H1 (cell line): ENCODE measurements around the gene ZNF423. TPM values are rescaled to one million over a fixed set of nuclear protein-coding genes. Genes with fewer than 3 reads are reported as not detected.

Source experiments
- CTCF ChIA-PET: fragments of 300-600 bp; sonication (Branson Sonifier 250); formaldehyde crosslinking; loops from one replicate; lab custom pipeline; 2021; ENCODE audit not compliant: partially characterized antibody; lab: Charles Lee
- POLR2A ChIA-PET: fragments of 300-600 bp; sonication (Branson Sonifier 250); formaldehyde crosslinking; loops from one replicate; lab custom pipeline; 2021; ENCODE audit warnings: inconsistent platforms; ENCODE audit not compliant: partially characterized antibody; lab: Charles Lee
- DNase-seq, 2 experiments: peaks; one replicate each; pipeline versions ENCODE4 v3.0.0 to v3.0.0-alpha.2; 2010 to 2022; ENCODE audit warnings: low spot score in 2 of 2, low read depth in 1 of 2, mixed read lengths in 1 of 2
- FAIRE-seq: peaks from 2 replicates; lab custom pipeline; 2011; peaks lifted over from hg19 to GRCh38; lab: Jason Lieb, UNC
- H2AFZ ChIP-seq: 2 replicates; pipeline ENCODE4 v1.8.1; 2012; ENCODE audit warnings: low read length, inconsistent platforms
- H2AK5ac ChIP-seq: 2 replicates; pipeline ENCODE4 v1.6.1; 2013; ENCODE audit warnings: low read depth, low read length
- H2BK120ac ChIP-seq: replicated peaks from 2 replicates; pipeline ENCODE3; 2013; ENCODE audit warnings: low read depth, low read length, inconsistent platforms
- H2BK12ac ChIP-seq: 2 replicates; pipeline ENCODE4 v1.6.1; 2013; ENCODE audit warnings: low read depth, low read length
- H2BK15ac ChIP-seq: 2 replicates; pipeline ENCODE4 v1.6.1; 2013; ENCODE audit warnings: low read length
- H2BK20ac ChIP-seq: 2 replicates; pipeline ENCODE4 v1.6.1; 2013; ENCODE audit warnings: low read length
- H2BK5ac ChIP-seq: 2 replicates; pipeline ENCODE4 v1.6.1; 2013; ENCODE audit warnings: low read depth, low read length
- H3K14ac ChIP-seq: 2 replicates; pipeline ENCODE4 v1.6.1; 2013; ENCODE audit warnings: inconsistent platforms; ENCODE audit not compliant: insufficient read length
- H3K18ac ChIP-seq: 2 replicates; pipeline ENCODE4 v1.6.1; 2013; ENCODE audit warnings: low read length; ENCODE audit errors: extremely low read depth
- H3K23ac ChIP-seq: 2 replicates; pipeline ENCODE4 v1.6.1; 2013; ENCODE audit warnings: inconsistent platforms; ENCODE audit not compliant: insufficient read length
- H3K23me2 ChIP-seq: 2 replicates; pipeline ENCODE4 v1.6.1; 2013; ENCODE audit warnings: low read depth, low read length
- H3K27ac ChIP-seq: 2 replicates; pipeline ENCODE4 v1.6.1; 2011; ENCODE audit warnings: low read depth, low read length, inconsistent platforms
- H3K27me3 ChIP-seq, 4 experiments: replicated peaks in 1 of 4; 1 replicate in 1 of 4; 2 replicates in 3 of 4; pipeline versions ENCODE4 v1.6.1 to v1.8.1; 2011 to 2013; ENCODE audit warnings: low read length in 3 of 4, mild to moderate bottlenecking in 3 of 4, inconsistent platforms in 2 of 4, mixed read lengths in 2 of 4, moderate library complexity in 1 of 4; ENCODE audit not compliant: control insufficient read depth in 3 of 4, insufficient read depth in 3 of 4; ENCODE audit errors: extremely low read depth in 1 of 4
- H3K36me3 ChIP-seq, 4 experiments: 2 replicates each; pipeline versions ENCODE4 v1.6.1 to v1.8.1; 2011 to 2013; ENCODE audit warnings: mild to moderate bottlenecking in 4 of 4, low read length in 3 of 4, moderate library complexity in 2 of 4, control low read depth in 1 of 4, inconsistent platforms in 1 of 4; ENCODE audit not compliant: insufficient read depth in 4 of 4, control insufficient read depth in 2 of 4
- H3K4ac ChIP-seq: replicated peaks from 2 replicates; pipeline ENCODE3; 2013; ENCODE audit warnings: low read length, low read depth, mixed read lengths, inconsistent platforms; ENCODE audit not compliant: insufficient read length
- H3K4me1 ChIP-seq, 4 experiments: replicated peaks in 1 of 4; 1 replicate in 1 of 4; 2 replicates in 3 of 4; pipeline versions ENCODE4 v1.6.1 to v1.8.1; 2011 to 2013; ENCODE audit warnings: low read length in 3 of 4, inconsistent platforms in 2 of 4, mixed read lengths in 1 of 4; ENCODE audit not compliant: insufficient read depth in 4 of 4, control insufficient read depth in 3 of 4
- H3K4me2 ChIP-seq, 2 experiments: 2 replicates each; pipeline versions ENCODE4 v1.6.1 to v1.8.1; 2011 to 2013; ENCODE audit warnings: low read depth in 2 of 2, low read length in 2 of 2, control low read depth in 1 of 2, inconsistent platforms in 1 of 2, mild to moderate bottlenecking in 1 of 2; ENCODE audit not compliant: insufficient read depth in 1 of 2
- H3K4me3 ChIP-seq, 4 experiments: fragments of 200-600, 300-600 bp in 1 of 4; sonication (generic), shearing (Covaris generic), sonication (Bioruptor Twin) in 1 of 4; 2 replicates each; pipeline versions ENCODE4 v1.5.1 to v1.8.1; 2011 to 2016; ENCODE audit warnings: low read length in 4 of 4, low read depth in 3 of 4, control low read depth in 2 of 4, inconsistent platforms in 2 of 4, mild to moderate bottlenecking in 2 of 4, mixed read lengths in 1 of 4, moderate library complexity in 1 of 4; ENCODE audit not compliant: insufficient read depth in 2 of 4; ENCODE audit errors: extremely low read depth in 1 of 4
- H3K56ac ChIP-seq: replicated peaks from 2 replicates; pipeline ENCODE3; 2013; ENCODE audit warnings: low read depth, mild to moderate bottlenecking, mixed read lengths, low read length, inconsistent platforms; ENCODE audit not compliant: insufficient read length
- H3K79me1 ChIP-seq: 2 replicates; pipeline ENCODE4 v1.6.1; 2013; ENCODE audit warnings: low read depth, low read length, control low read depth
- H3K79me2 ChIP-seq, 2 experiments: 2 replicates each; pipeline versions ENCODE4 v1.6.1 to v1.8.1; 2012 to 2013; ENCODE audit warnings: low read length in 2 of 2, mild to moderate bottlenecking in 2 of 2, inconsistent platforms in 1 of 2; ENCODE audit not compliant: insufficient read depth in 2 of 2, control insufficient read depth in 1 of 2
- H3K9ac ChIP-seq, 4 experiments: replicated peaks in 1 of 4; 1 replicate in 1 of 4; 2 replicates in 3 of 4; pipeline versions ENCODE4 v1.6.1 to v1.8.1; 2011 to 2013; ENCODE audit warnings: low read depth in 3 of 4, low read length in 3 of 4, control low read depth in 2 of 4, mild to moderate bottlenecking in 2 of 4, moderate library complexity in 2 of 4, inconsistent platforms in 1 of 4; ENCODE audit errors: extremely low read depth in 1 of 4
- H3K9me3 ChIP-seq, 2 experiments: 2 replicates each; pipeline versions ENCODE4 v1.6.1 to v1.8.1; 2012 to 2013; ENCODE audit warnings: mild to moderate bottlenecking in 2 of 2, moderate library complexity in 2 of 2, control low read depth in 1 of 2, inconsistent platforms in 1 of 2, low read depth in 1 of 2, low read length in 1 of 2, mixed read lengths in 1 of 2; ENCODE audit not compliant: insufficient read depth in 2 of 2
- H4K20me1 ChIP-seq, 2 experiments: replicated peaks in 1 of 2; 2 replicates each; pipeline versions ENCODE3 to v1.8.1; 2011 to 2013; ENCODE audit warnings: inconsistent platforms in 2 of 2, low read length in 2 of 2, mild to moderate bottlenecking in 1 of 2; ENCODE audit not compliant: insufficient read depth in 2 of 2, control insufficient read depth in 1 of 2
- H4K5ac ChIP-seq: 2 replicates; pipeline ENCODE4 v1.6.1; 2013; ENCODE audit warnings: low read length, low read depth, mixed read lengths, inconsistent platforms; ENCODE audit not compliant: insufficient read length
- H4K8ac ChIP-seq: 2 replicates; pipeline ENCODE4 v1.8.0; 2013; ENCODE audit warnings: mild to moderate bottlenecking, moderate library complexity, low read length, inconsistent platforms; ENCODE audit not compliant: insufficient read depth; ENCODE audit errors: extremely low read depth
- H4K91ac ChIP-seq: replicated peaks from 2 replicates; pipeline ENCODE3; 2013; ENCODE audit warnings: low read length, mixed read lengths, inconsistent platforms; ENCODE audit not compliant: insufficient read length
- BCL11A ChIP-seq, 2 experiments: IDR thresholded peaks; one replicate each; pipeline ENCODE4 v1.6.1; 2011; ENCODE audit warnings: low read depth in 2 of 2, low read length in 2 of 2, mild to moderate bottlenecking in 2 of 2
- CHD2 ChIP-seq: IDR thresholded peaks from 2 replicates; pipeline ENCODE4 v1.6.1; 2012; ENCODE audit warnings: low read length, improper control_type of control experiment
- E2F6 ChIP-seq: IDR thresholded peaks from 2 replicates; pipeline ENCODE4 v1.6.1; 2012; ENCODE audit warnings: inconsistent platforms
- HDAC6 ChIP-seq: IDR thresholded peaks from one replicate; pipeline ENCODE4 v1.7.1; 2012; ENCODE audit warnings: low read depth, mild to moderate bottlenecking, inconsistent platforms, low read length, moderate library complexity
- JUN ChIP-seq: IDR thresholded peaks from 2 replicates; pipeline ENCODE4 v1.6.1; 2011; ENCODE audit warnings: low read depth, mild to moderate bottlenecking, improper control_type of control experiment, low read length
- MAFK ChIP-seq: IDR thresholded peaks from 2 replicates; pipeline ENCODE4 v1.6.1; 2012; ENCODE audit warnings: low read depth, mild to moderate bottlenecking, improper control_type of control experiment, low read length
- SAP30 ChIP-seq: fragments of 300-600 bp; sonication (generic); IDR thresholded peaks from 2 replicates; pipeline ENCODE4 v1.7.1; 2012; ENCODE audit warnings: low read length, moderate library complexity, mild to moderate bottlenecking, inconsistent platforms; ENCODE audit not compliant: insufficient read depth, insufficient replicate concordance
- SIX5 ChIP-seq: IDR thresholded peaks from 2 replicates; pipeline ENCODE4 v1.6.1; 2011; ENCODE audit warnings: mild to moderate bottlenecking, low read depth, low read length
- SP4 ChIP-seq: IDR thresholded peaks from 2 replicates; pipeline ENCODE4 v1.6.1; 2012; ENCODE audit warnings: low read length, inconsistent platforms
- SUZ12 ChIP-seq: fragments of 200-600 bp; sonication (generic); IDR thresholded peaks from 2 replicates; pipeline ENCODE4 v1.6.1; 2012; ENCODE audit warnings: mild to moderate bottlenecking, inconsistent platforms, low read length, moderate library complexity, mixed read lengths
- WGBS, 2 experiments: shearing (Covaris generic) in 1 of 2; methylation state at CpG; one replicate each; pipeline versions ENCODE4 v1.1.6 to v1.1.7; 2013 to 2015; ENCODE audit warnings: low lambda C conversion rate in 2 of 2, mixed read lengths in 2 of 2, inconsistent platforms in 1 of 2, low coverage in 1 of 2, missing lambda C conversion rate in 1 of 2; ENCODE audit not compliant: insufficient replicate concordance in 2 of 2, insufficient coverage in 1 of 2, insufficient read length in 1 of 2; ENCODE audit errors: extremely low coverage in 1 of 2, missing lambda C conversion rate in 1 of 2; 5-methylcytosine and 5-hydroxymethylcytosine counted together
- polyA plus RNA-seq, 7 experiments: library from polyadenylated mRNA; depleted of rRNA in 3 of 7; stranded (reverse) in 5 of 7; unstranded in 2 of 7; fragments of >200 nt in 5 of 7; fragments of 200-250 nt in 2 of 7; gene quantifications; 1 replicate in 5 of 7; 2 replicates in 1 of 7; 4 replicates in 1 of 7; pipeline versions ENCODE4 v1.2.1 to v1.2.3, GENCODE V29; 2011 to 2013; ENCODE audit warnings: missing spikeins in 2 of 7, mixed read lengths in 2 of 7
- total RNA-seq: library from RNA; stranded (reverse); fragmentation: NEBNext Ultra II Directional; extraction: Animal tissue kit (Norgen Biotek cat#: 25700); gene quantifications from 2 replicates; pipeline ENCODE4 v1.2.1, GENCODE V29; 2021

ZNF423 gene
- total and polyA plus RNA-seq, 2 of the 8 experiments (the other 6 are each of a cell fraction or from before 2014, with no cell fraction given) = 38.2 to 52.3 TPM

GRCh38 chr16:49641250-49641649, 214.7 kb downstream of the ZNF423 start:
- Histone ChIP-seq H4K8ac (no peak overlapping the region), H2BK5ac (no peak overlapping the region), H3K27ac (no peak overlapping the region), H3K9me3 (no peaks in the 10 kb centered on the region), H3K9ac (no peak overlapping the region), H3K79me2 (peaks cover 3 to 5% of the 10 kb centered on the region in 2 experiments; a peak in 2 of 4 replicates), H3K18ac (no peak overlapping the region), H3K56ac (no peak overlapping the region), H3K4me3 (no peak overlapping the region), H2BK12ac (no peak overlapping the region), H2BK15ac (no peak overlapping the region), H3K36me3 (peaks cover 10 to 19% (median 17%) of the 10 kb centered on the region in 4 experiments)
- POLR2A ChIA-PET = no interaction called here
- no peak for DNase-seq
- TF ChIP-seq SP4 (no peak), BCL11A (IDR thresholded peaks at IDR 0.05; ENCODE audit: low read depth in 2 of 2, low read length in 2 of 2) (no peak), SUZ12 (no peak), HDAC6 (no peak), MAFK (no peak), JUN (no peak), CHD2 (no peak), E2F6 (no peak), SAP30 (no peak), SIX5 (no peak)
- TF ChIP-seq, all 59 proteins: peak for 0
- Histone ChIP-seq H2BK120ac (no peak overlapping the region), H4K5ac (no peak overlapping the region), H2AK5ac (no peak overlapping the region; the same call in 1 of the 2 replicates), H3K23ac (no peak overlapping the region), H3K27me3 (no peaks in the 10 kb centered on the region), H3K23me2 (0 out of 2 replicates have a peak, but pooled peaks cover 2% of the 10 kb centered on the region), H2AFZ (no peak overlapping the region), H4K91ac (no peak overlapping the region), H3K4ac (no peak overlapping the region), H2BK20ac (no peak overlapping the region), H3K14ac (no peak overlapping the region), H3K79me1 (no peaks in the 10 kb centered on the region; the same call in 1 of the 2 replicates), H3K4me2 (no peak overlapping the region), H3K4me1 (peaks cover 8 to 38% (median 27%) of the 10 kb centered on the region in 4 experiments), H4K20me1 (peaks cover 0 to 17% of the 10 kb centered on the region in 2 experiments)
- no peak for FAIRE-seq
- CTCF ChIA-PET = interaction anchor here (0.6 to 1.4 kb wide), 5 partner anchors 11 to 150 kb away, joined by 3 read pairs; no protein-coding TSS in a partner anchor
- 53% methylated on average over 3 of the region's 3 CpGs; no CpG with 5 or more reads in 1 of the 2 experiments for WGBS, 2 experiments
